ENCODE data around the gene ACOT12. TPM values are rescaled to one million over a fixed set of nuclear protein-coding genes. Genes with fewer than 3 reads are reported as not detected.

ACOT12 gene
- polyA plus RNA-seq, 1 donor, result 1.2 TPM

DNA sequence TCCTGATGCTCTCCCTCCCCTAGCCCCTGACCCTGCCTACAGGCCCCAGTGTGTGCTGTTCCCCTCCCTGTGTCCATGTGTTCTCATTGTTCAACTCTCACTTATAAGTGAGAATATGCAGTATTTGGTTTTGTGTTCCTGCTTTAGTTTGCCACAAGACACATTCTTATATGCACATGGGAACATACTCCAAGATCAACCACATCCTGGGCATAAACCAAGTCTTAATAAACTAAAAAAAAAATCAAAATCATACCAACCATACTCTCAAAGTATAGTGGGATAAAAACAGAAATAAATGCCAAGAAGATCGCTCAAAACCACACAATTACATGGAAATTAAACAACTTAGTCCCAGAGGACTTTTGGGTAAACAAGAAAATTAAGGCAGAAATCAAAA is 103.8 kb downstream of the ACOT12 start:
- DNase-seq, result no peak

DNA sequence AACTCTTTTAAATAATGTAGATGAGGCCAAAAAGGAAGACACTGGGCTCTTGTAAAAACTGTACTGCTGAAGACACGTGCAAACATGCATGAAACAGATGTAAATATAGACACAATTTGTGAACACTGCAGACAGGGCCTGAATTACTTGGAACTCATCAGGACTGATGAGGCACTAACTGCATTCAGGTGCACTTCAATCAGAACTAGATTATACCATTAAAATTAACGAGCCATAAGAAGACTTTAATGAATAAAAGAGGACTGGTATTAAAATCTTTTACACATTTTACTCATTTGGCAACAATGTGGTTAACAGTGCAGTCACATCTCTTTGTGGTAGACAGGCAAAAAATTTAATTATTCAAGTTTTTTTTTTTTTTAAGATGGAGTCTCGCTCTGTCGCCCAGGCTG is 105.9 kb downstream of the ACOT12 start:
- no peak for DNase-seq

GRCh38 chr5:81286059-81286617 is 107.8 kb downstream of the ACOT12 start:
- no peak for DNase-seq

DNA sequence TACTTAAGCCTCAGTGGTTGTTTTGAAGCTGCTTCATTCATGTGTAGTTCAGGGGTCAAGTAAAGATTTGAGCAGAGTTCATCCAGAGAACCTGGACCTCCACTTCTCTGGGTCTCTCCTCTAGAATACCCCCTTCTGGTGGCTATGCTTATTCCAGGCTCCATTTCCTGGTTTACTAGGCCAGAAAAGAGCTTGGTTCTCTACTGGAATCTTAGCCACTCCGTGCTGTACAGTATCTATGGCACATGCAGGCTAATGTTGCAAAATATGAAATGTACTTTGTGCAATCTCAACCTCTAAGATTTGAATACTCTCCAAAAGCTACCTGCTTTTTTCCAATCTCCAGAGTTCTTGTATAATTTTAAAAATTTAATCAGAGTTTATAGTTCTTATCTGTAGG is 110.0 kb downstream of the ACOT12 start:
- no peak for DNase-seq

Other genes with a start within 250 kb of the ACOT12 start
- gene CKMT2, start 160.8 kb downstream of the ACOT12 start, polyA plus RNA-seq (ENCODE audit: insufficient read length), result 10.3 TPM
- gene ZCCHC9, start 92.5 kb downstream of the ACOT12 start, polyA plus RNA-seq (ENCODE audit: insufficient read length), result 46.7 TPM

All from left kidney (tissue), 2 donors.